Sigmoid colon (tissue), 4 donors: ENCODE results near the gene BTF3.

Experiments
- CTCF ChIP-seq, 4 experiments: fragments of 450-650 bp in 3 of 4; fragments of 200-600 bp in 1 of 4; IDR thresholded peaks; one replicate each; pipeline ENCODE4 v1.5.1; 2016 to 2019; ENCODE audit warnings: antibody characterized with exemption in 4 of 4, mild to moderate bottlenecking in 3 of 4, moderate library complexity in 2 of 4
- POLR2AphosphoS5 ChIP-seq, 4 donors: sonication (generic); formaldehyde crosslinking; IDR thresholded peaks; one replicate each; pipeline ENCODE4 v1.6.1; 2017; ENCODE audit warnings: antibody characterized with exemption in 4 of 4

GRCh38 chr5:73452215-73452614, 46.0 kb upstream of the BTF3 start:
- no peak for TF ChIP-seq CTCF (IDR thresholded peaks at IDR 0.05)
- TF ChIP-seq POLR2AphosphoS5 (IDR thresholded peaks at IDR 0.05): no peak
